Measurements from ENCODE around the gene TSSK6. TPM values are rescaled to one million over a fixed set of nuclear protein-coding genes. Genes with fewer than 3 reads are reported as not detected.

Gene TSSK6
- total RNA-seq, 1 donor from 2014 or later, result 3.2 TPM

GRCh38 chr19:19544257-19544953 lies 29.1 kb upstream of the TSSK6 start:
- no peak for TF ChIP-seq CTCF (IDR thresholded peaks at IDR 0.05; ENCODE audit: insufficient read depth, low read length, severe bottlenecking)

GRCh38 chr19:19543640-19544039 lies 28.3 kb upstream of the TSSK6 start:
- no peak for TF ChIP-seq CTCF (IDR thresholded peaks at IDR 0.05; ENCODE audit: insufficient read depth, low read length, severe bottlenecking)
- DNase-seq (ENCODE audit: low read depth), result no peak
- no peaks in the 10 kb centered on the region for H3K36me3 ChIP-seq (ENCODE audit: control insufficient read depth, insufficient read depth, low read length)
- no peak overlapping the region for H3K4me3 ChIP-seq (ENCODE audit: low read depth, low read length)
- FAIRE-seq, result no peak
- H3K27me3 ChIP-seq (ENCODE audit: control insufficient read depth, insufficient read depth, low read length), result peaks cover 11% of the 10 kb centered on the region

More at GRCh38 chr19:19544257-19544953, 29.1 kb upstream of the TSSK6 start:
- no peak for DNase-seq (ENCODE audit: low read depth)
- peaks cover 7% of the 10 kb centered on the region for H3K27me3 ChIP-seq (ENCODE audit: control insufficient read depth, insufficient read depth, low read length)
- H3K36me3 ChIP-seq (ENCODE audit: control insufficient read depth, insufficient read depth, low read length), result no peaks in the 10 kb centered on the region
- FAIRE-seq, result no peak
- no peak overlapping the region for H3K4me3 ChIP-seq (ENCODE audit: low read depth, low read length)

- Histone ChIP-seq H3K27me3 (ENCODE audit: control insufficient read depth, insufficient read depth, low read length) (peaks cover 12% of the 10 kb centered on the region), H3K4me3 (ENCODE audit: low read depth, low read length) (no peak overlapping the region), H3K36me3 (ENCODE audit: control insufficient read depth, insufficient read depth, low read length) (no peaks in the 10 kb centered on the region)
- TF ChIP-seq CTCF (IDR thresholded peaks at IDR 0.05; ENCODE audit: insufficient read depth, low read length, severe bottlenecking), result no peak
- FAIRE-seq, result no peak
- no peak for DNase-seq (ENCODE audit: low read depth)
Measured at GRCh38 chr19:19543101-19543500, 27.8 kb upstream of the TSSK6 start.

GRCh38 chr19:19542507-19542906 lies 27.2 kb upstream of the TSSK6 start:
- Histone ChIP-seq H3K27me3 (ENCODE audit: control insufficient read depth, insufficient read depth, low read length) (peaks cover 15% of the 10 kb centered on the region), H3K36me3 (ENCODE audit: control insufficient read depth, insufficient read depth, low read length) (no peaks in the 10 kb centered on the region), H3K4me3 (ENCODE audit: low read depth, low read length) (no peak overlapping the region)
- TF ChIP-seq CTCF (IDR thresholded peaks at IDR 0.05; ENCODE audit: insufficient read depth, low read length, severe bottlenecking), result no peak
- no peak for FAIRE-seq
- no peak for DNase-seq (ENCODE audit: low read depth)

- DNase-seq (ENCODE audit: low read depth) (no peak), FAIRE-seq (no peak)
- no peaks in the 10 kb centered on the region for H3K36me3 ChIP-seq (ENCODE audit: control insufficient read depth, insufficient read depth, low read length)
- H3K4me3 ChIP-seq (ENCODE audit: low read depth, low read length), result no peak overlapping the region
- H3K27me3 ChIP-seq (ENCODE audit: control insufficient read depth, insufficient read depth, low read length), result peaks cover 15% of the 10 kb centered on the region
- TF ChIP-seq CTCF (IDR thresholded peaks at IDR 0.05; ENCODE audit: insufficient read depth, low read length, severe bottlenecking), result no peak
Measured at GRCh38 chr19:19541616-19542015, 26.3 kb upstream of the TSSK6 start.

All from bronchial epithelial cell (primary cell).